Ovary (tissue), 10 donors: ENCODE results near the gene YIPF7. TPM values are rescaled to one million over a fixed set of nuclear protein-coding genes. Genes with fewer than 3 reads are reported as not detected.

Source experiments
- DNase-seq, 5 donors: peaks; one replicate each; pipeline ENCODE4 v3.0.0-alpha.2; 2019 to 2020
- H3K27ac ChIP-seq, 2 donors: fragments of 200-600 bp; one replicate each; pipeline versions ENCODE4 v1.5.1 to v1.8.0; 2019 to 2022
- H3K27me3 ChIP-seq: fragments of 200-600 bp; one replicate; pipeline ENCODE4 v1.8.0; 2022
- H3K36me3 ChIP-seq: fragments of 200-600 bp; sonication (generic); one replicate; pipeline ENCODE4 v1.5.1; 2019
- H3K4me1 ChIP-seq: one replicate; pipeline ENCODE4 v1.8.1; 2013; ENCODE audit warnings: mild to moderate bottlenecking, moderate library complexity; ENCODE audit not compliant: insufficient read depth
- H3K4me3 ChIP-seq: fragments of 200-600 bp; sonication (generic); one replicate; pipeline ENCODE4 v1.5.1; 2017
- H3K9me3 ChIP-seq, 2 donors: fragments of 200-600 bp in 1 of 2; sonication (generic) in 1 of 2; one replicate each; pipeline versions ENCODE4 v1.5.1 to v1.8.1; 2013 to 2019; ENCODE audit warnings: mild to moderate bottlenecking in 1 of 2, moderate library complexity in 1 of 2
- CTCF ChIP-seq, 3 donors: fragments of 450-650 bp in 2 of 3; fragments of 200-600 bp in 1 of 3; IDR thresholded peaks; one replicate each; pipeline versions ENCODE4 v1.5.1 to v1.8.0; 2016 to 2022; ENCODE audit warnings: antibody characterized with exemption in 3 of 3, mild to moderate bottlenecking in 1 of 3
- EP300 ChIP-seq: sonication (generic); formaldehyde crosslinking; IDR thresholded peaks from one replicate; pipeline ENCODE4 v1.6.1; 2017; ENCODE audit warnings: antibody characterized with exemption
- POLR2A ChIP-seq: fragments of 450-650 bp; IDR thresholded peaks from one replicate; pipeline ENCODE4 v1.6.1; 2017; ENCODE audit warnings: antibody characterized with exemption, mild to moderate bottlenecking, moderate library complexity
- WGBS, 3 donors: extraction: QIAGEN DNeasy Blood & Tissue Kit in 1 of 3; methylation state at CpG; one replicate each; pipeline versions ENCODE4 v1.1.5 to v1.1.7; 2013 to 2017; 5-methylcytosine and 5-hydroxymethylcytosine counted together
- intact Hi-C, 4 donors: fragments of 100-400 bp; cut with DNase I; formaldehyde crosslinking; loops; one replicate each; pipeline versions ENCODE4 v1.11.0 to v1.15.1; 2022 to 2023
- long read RNA-seq, 3 donors: library from polyadenylated mRNA in 2 of 3; unstranded in 2 of 3; transcript quantifications; one replicate each; pipeline ENCODE4 v2.0.0 and lab custom pipeline, GENCODE V29; 2021 to 2026
- polyA plus RNA-seq, 2 donors: library from polyadenylated mRNA; stranded (reverse); fragments of 200-250 nt in 1 of 2; fragments of 350-450 nt in 1 of 2; fragmentation: Illumina TruSeq in 1 of 2; extraction: RNeasy Lipid Tissue Mini Kit (QIAGEN cat#74804) in 1 of 2; gene quantifications; one replicate each; pipeline ENCODE4 v1.2.3, GENCODE V29; 2013 to 2014
- total RNA-seq, 7 donors: library from RNA; depleted of rRNA in 2 of 7; stranded (reverse); fragments of >200 nt in 2 of 7; fragmentation: NEBNext Ultra II Directional in 3 of 7; extraction: Animal tissue kit (Norgen Biotek cat#: 25700) in 3 of 7; gene quantifications; one replicate each; pipeline versions ENCODE4 v1.1.0 to v1.2.4, GENCODE V29; 2016 to 2023
- donor health status: DM: no; HTN: no; CAD: no; lungs with moderate emphysema.
- donor health status: DM: no; HTN: no; CAD: no.
- donor health status: Bipolar disorder and iron deficiency.
- donor health status: DM: yes; HTN: yes; CAD: no.
- donor health status: DM: no; HTN: no; CAD: no.
- donor health status: DM: yes; HTN: yes; CAD: no.

The YIPF7 gene
- total RNA-seq (1 to 10 TPM in 1 of 7 donors, under 1 TPM in 4, not detected in 2; 0.28 to 1.4 (median 0.53) TPM), polyA plus RNA-seq (under 1 TPM in 1 of 2 donors, not detected in 1; 0.28 TPM)
- long read RNA-seq, donor 1, partial matches to known transcripts = 0 of 1 reads
- long read RNA-seq, donor 1, other reads (novel, unspliced or antisense) = 1 of 1 reads
- long read RNA-seq, donor 2 = 0 reads
- long read RNA-seq, donor 3 = 0 reads

- Histone ChIP-seq H3K36me3 (no peaks in the 10 kb centered on the region), H3K27me3 (no peaks in the 10 kb centered on the region), H3K4me3 (no peak within 1 kb of the TSS), H3K4me1 (no peaks in the 10 kb centered on the region), H3K27ac (no peak within 1 kb of the TSS), H3K9me3 (no peaks in the 10 kb centered on the region)
- TF ChIP-seq EP300 = no peak
- no peak for TF ChIP-seq POLR2A
- TF ChIP-seq CTCF (IDR thresholded peaks at IDR 0.05) = no peak
- WGBS, 3 donors = 55 to 77% (median 70%) methylated on average over 1 of the region's 1 CpG
- intact Hi-C loops = no loop called here
- DNase-seq = no peak
These were observed at the start of gene YIPF7 for GRCh38 chr4:44651425-44651824. YIPF7 (minus strand) TSS chr4:44651625; CDS start chr4:44650100, 1,525 bp downstream.

GRCh38 chr4:44701037-44701436 is 49.6 kb upstream of the YIPF7 start:
- Histone ChIP-seq H3K36me3 (no peaks in the 10 kb centered on the region), H3K27me3 (no peaks in the 10 kb centered on the region), H3K27ac (no peak overlapping the region), H3K4me1 (no peaks in the 10 kb centered on the region), H3K9me3 (no peaks in the 10 kb centered on the region), H3K4me3 (no peak overlapping the region)
- no peak for DNase-seq
- intact Hi-C loops = no loop called here
- WGBS, 3 donors = 71 to 83% (median 80%) methylated on average over 2 of the region's 2 CpGs
- no peak for TF ChIP-seq CTCF (IDR thresholded peaks at IDR 0.05)
- no peak for TF ChIP-seq POLR2A
- TF ChIP-seq EP300 = no peak

GRCh38 chr4:44700427-44700826 is 49.0 kb upstream of the YIPF7 start:
- Histone ChIP-seq H3K36me3 (no peaks in the 10 kb centered on the region), H3K4me1 (no peaks in the 10 kb centered on the region), H3K27ac (no peak overlapping the region), H3K27me3 (no peaks in the 10 kb centered on the region), H3K9me3 (no peaks in the 10 kb centered on the region), H3K4me3 (no peak overlapping the region)
- DNase-seq = no peak
- WGBS, 3 donors = 94 to 98% (median 96%) methylated on average over 1 of the region's 1 CpG
- TF ChIP-seq EP300 (no peak), CTCF (IDR thresholded peaks at IDR 0.05) (no peak), POLR2A (no peak)
- intact Hi-C loops = no loop called here

- H3K27me3 ChIP-seq = no peaks in the 10 kb centered on the region
These were observed 33.2 kb upstream of the YIPF7 start for GRCh38 chr4:44684648-44685047.

More at GRCh38 chr4:44684648-44685047, 33.2 kb upstream of the YIPF7 start:
- no peak for DNase-seq
- no peaks in the 10 kb centered on the region for H3K4me1 ChIP-seq
- intact Hi-C loops = no loop called here
- WGBS, 3 donors = 82 to 98% (median 95%) methylated on average over 1 of the region's 1 CpG
- no peak for TF ChIP-seq POLR2A
- no peak for TF ChIP-seq EP300
- TF ChIP-seq CTCF (IDR thresholded peaks at IDR 0.05) = no peak
- no peak overlapping the region for H3K4me3 ChIP-seq
- H3K9me3 ChIP-seq = no peaks in the 10 kb centered on the region
- H3K36me3 ChIP-seq = no peaks in the 10 kb centered on the region
- H3K27ac ChIP-seq = no peak overlapping the region
